ENCODE data around the gene WASHC4. TPM values are rescaled to one million over a fixed set of nuclear protein-coding genes. Genes with fewer than 3 reads are reported as not detected.

The WASHC4 gene
- polyA plus RNA-seq, 1 of the 3 experiments (the other 2 are of a cell fraction): 11.2 TPM

GRCh38 chr12:105107494-105108371 is at the start of gene WASHC4 (continued):
- TF ChIP-seq EP300 (IDR thresholded peaks at IDR 0.05; ENCODE audit: borderline replicate concordance in 1 of 2, low read depth in 1 of 2, low read length in 1 of 2): no peak
- no peak for TF ChIP-seq ELF1 (IDR thresholded peaks at IDR 0.05)
- peak; percentile 75 for TF ChIP-seq GABPA (IDR thresholded peaks at IDR 0.05; ENCODE audit: low read depth)
- TF ChIP-seq RCOR1 (IDR thresholded peaks at IDR 0.05; ENCODE audit: low read length): 0 out of 2 replicates have a peak, but pooled peaks have one; percentile 6
- TF ChIP-seq USF1 (IDR thresholded peaks at IDR 0.05; ENCODE audit: borderline replicate concordance, low read depth): peak; percentile 97
- TF ChIP-seq TAF1 (IDR thresholded peaks at IDR 0.05; ENCODE audit: borderline replicate concordance, low read depth, low read length): peak; percentile 93
- 0 out of 2 replicates have a peak, but pooled peaks have one; percentile 6 for TF ChIP-seq CTCF (IDR thresholded peaks at IDR 0.05)
- no peak for TF ChIP-seq IRF3 (IDR thresholded peaks at IDR 0.05; ENCODE audit: low read depth, low read length)

GRCh38 chr12:105060715-105061378 is 46.7 kb upstream of the WASHC4 start:
- Histone ChIP-seq H2AFZ (ENCODE audit: low read depth) (no peak overlapping the region), H3K9me2 (no peaks in the 10 kb centered on the region), H3K79me2 (ENCODE audit: insufficient read depth) (no peaks in the 10 kb centered on the region), H3K4me3 (ENCODE audit: low read depth in 2 of 2, low read length in 1 of 2) (no peak overlapping the region), H4K20me1 (ENCODE audit: insufficient read depth) (no peaks in the 10 kb centered on the region), H3K36me3 (replicated peaks in 1 of 2; ENCODE audit: control insufficient read depth in 1 of 2, insufficient read depth in 2 of 2, low read length in 1 of 2) (peaks cover 0 to 26% of the 10 kb centered on the region in 2 experiments), H3K9ac (no peak overlapping the region), H3F3A (replicated peaks; ENCODE audit: insufficient read depth) (no peaks in the 10 kb centered on the region), H3K27me3 (ENCODE audit: insufficient read depth) (no peaks in the 10 kb centered on the region), H3K4me2 (no peak overlapping the region), H3K27ac (ENCODE audit: low read depth in 2 of 2, low read length in 1 of 2) (no peak overlapping the region), H3K4me1 (ENCODE audit: control insufficient read depth in 1 of 2, insufficient read depth in 2 of 2, low read depth in 1 of 2, low read length in 1 of 2) (no peaks in the 10 kb centered on the region), H3K9me3 (peaks cover 19% of the 10 kb centered on the region; the same call in 1 of the 2 replicates)
- ChIA-PET POLR2A (no interaction called here), CTCF (interaction anchor here (2.9 kb wide), 1 partner anchor 679 kb away, joined by 10 read pairs; no protein-coding TSS in a partner anchor)
- no peak for DNase-seq
- TF ChIP-seq MXI1 (IDR thresholded peaks at IDR 0.05; ENCODE audit: low read depth, low read length): no peak
- TF ChIP-seq JUND (IDR thresholded peaks at IDR 0.05): 0 out of 2 replicates have a peak, but pooled peaks have one; percentile 5
- TF ChIP-seq FOXJ3 (CRISPR knock-in tag; IDR thresholded peaks at IDR 0.05): no peak
- no peak for TF ChIP-seq RAD21 (IDR thresholded peaks at IDR 0.05; ENCODE audit: low read length)
- 89% methylated on average over 6 of the region's 11 CpGs for WGBS (ENCODE audit: low lambda C conversion rate)

Data from SK-N-SH (cell line).